HL-60 (cell line): ENCODE results near the gene GRK7.

ENCODE experiments used
- DNase-seq, 2 experiments: peaks; one replicate each; pipeline ENCODE4 v3.0.0-alpha.2; 2010 to 2020; ENCODE audit warnings: low read depth in 1 of 2, low spot score in 1 of 2
- H3K27ac ChIP-seq: fragments of 250-450 bp; sonication (Bioruptor Pico); replicated peaks from 2 replicates; pipeline ENCODE4 v1.5.1; 2020; ENCODE audit warnings: mild to moderate bottlenecking, moderate library complexity
- H3K27me3 ChIP-seq: fragments of 250-450 bp; sonication (Bioruptor Pico); 2 replicates; pipeline ENCODE4 v1.5.1; 2021; ENCODE audit warnings: mild to moderate bottlenecking, moderate library complexity; ENCODE audit not compliant: insufficient read depth, poor library complexity, severe bottlenecking
- H3K4me3 ChIP-seq: replicated peaks from 2 replicates; pipeline ENCODE4 v1.5.1; 2011; ENCODE audit warnings: mild to moderate bottlenecking, control low read depth, low read length; ENCODE audit not compliant: insufficient read depth
- GABPA ChIP-seq: IDR thresholded peaks from 2 replicates; pipeline ENCODE4 v1.6.1; 2012; ENCODE audit warnings: low read depth
- POLR2AphosphoS5 ChIP-seq: IDR thresholded peaks from 2 replicates; pipeline ENCODE4 v1.6.1; 2012; ENCODE audit warnings: low read depth
- SPI1 ChIP-seq: IDR thresholded peaks from 2 replicates; pipeline ENCODE4 v1.6.1; 2012; ENCODE audit warnings: low read depth, mild to moderate bottlenecking, borderline replicate concordance
- TF ChIP-seq, protein P1 (sequence below): IDR thresholded peaks from 2 replicates; pipeline ENCODE4 v1.6.1; 2012; ENCODE audit warnings: low read depth; ENCODE audit not compliant: insufficient replicate concordance
- TF ChIP-seq, protein P2 (sequence below): IDR thresholded peaks from one replicate; pipeline ENCODE4 v1.5.1; 2011; ENCODE audit warnings: low read length, control low read depth, inconsistent platforms; ENCODE audit not compliant: insufficient read depth

Gene GRK7

DNA sequence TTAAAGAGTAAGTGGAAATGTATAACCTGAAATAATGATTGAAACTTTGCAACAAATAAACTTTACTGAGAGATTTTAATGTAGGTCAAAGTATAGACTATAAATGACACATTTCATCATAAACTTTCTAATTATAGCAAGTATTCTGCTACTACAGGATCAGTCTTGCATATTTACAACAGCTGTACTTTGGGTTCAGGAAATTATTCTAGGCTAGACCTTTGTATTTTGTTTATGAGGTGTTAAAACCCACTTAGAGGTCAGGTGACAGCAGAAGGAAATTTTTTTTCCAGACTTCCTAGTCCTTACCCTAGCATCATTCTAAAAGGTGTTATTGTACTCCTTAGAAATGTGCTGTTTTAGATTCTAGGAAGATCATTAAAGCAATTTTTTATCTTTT lies 22.9 kb upstream of the GRK7 start:
- no peak for DNase-seq
- Histone ChIP-seq H3K27me3 (no peaks in the 10 kb centered on the region), H3K4me3 (no peak overlapping the region), H3K27ac (no peak overlapping the region)
- TF ChIP-seq, protein P1, sequence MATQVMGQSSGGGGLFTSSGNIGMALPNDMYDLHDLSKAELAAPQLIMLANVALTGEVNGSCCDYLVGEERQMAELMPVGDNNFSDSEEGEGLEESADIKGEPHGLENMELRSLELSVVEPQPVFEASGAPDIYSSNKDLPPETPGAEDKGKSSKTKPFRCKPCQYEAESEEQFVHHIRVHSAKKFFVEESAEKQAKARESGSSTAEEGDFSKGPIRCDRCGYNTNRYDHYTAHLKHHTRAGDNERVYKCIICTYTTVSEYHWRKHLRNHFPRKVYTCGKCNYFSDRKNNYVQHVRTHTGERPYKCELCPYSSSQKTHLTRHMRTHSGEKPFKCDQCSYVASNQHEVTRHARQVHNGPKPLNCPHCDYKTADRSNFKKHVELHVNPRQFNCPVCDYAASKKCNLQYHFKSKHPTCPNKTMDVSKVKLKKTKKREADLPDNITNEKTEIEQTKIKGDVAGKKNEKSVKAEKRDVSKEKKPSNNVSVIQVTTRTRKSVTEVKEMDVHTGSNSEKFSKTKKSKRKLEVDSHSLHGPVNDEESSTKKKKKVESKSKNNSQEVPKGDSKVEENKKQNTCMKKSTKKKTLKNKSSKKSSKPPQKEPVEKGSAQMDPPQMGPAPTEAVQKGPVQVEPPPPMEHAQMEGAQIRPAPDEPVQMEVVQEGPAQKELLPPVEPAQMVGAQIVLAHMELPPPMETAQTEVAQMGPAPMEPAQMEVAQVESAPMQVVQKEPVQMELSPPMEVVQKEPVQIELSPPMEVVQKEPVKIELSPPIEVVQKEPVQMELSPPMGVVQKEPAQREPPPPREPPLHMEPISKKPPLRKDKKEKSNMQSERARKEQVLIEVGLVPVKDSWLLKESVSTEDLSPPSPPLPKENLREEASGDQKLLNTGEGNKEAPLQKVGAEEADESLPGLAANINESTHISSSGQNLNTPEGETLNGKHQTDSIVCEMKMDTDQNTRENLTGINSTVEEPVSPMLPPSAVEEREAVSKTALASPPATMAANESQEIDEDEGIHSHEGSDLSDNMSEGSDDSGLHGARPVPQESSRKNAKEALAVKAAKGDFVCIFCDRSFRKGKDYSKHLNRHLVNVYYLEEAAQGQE, result no peak
- TF ChIP-seq SPI1, result no peak
- TF ChIP-seq POLR2AphosphoS5, result no peak
- TF ChIP-seq, protein P2, sequence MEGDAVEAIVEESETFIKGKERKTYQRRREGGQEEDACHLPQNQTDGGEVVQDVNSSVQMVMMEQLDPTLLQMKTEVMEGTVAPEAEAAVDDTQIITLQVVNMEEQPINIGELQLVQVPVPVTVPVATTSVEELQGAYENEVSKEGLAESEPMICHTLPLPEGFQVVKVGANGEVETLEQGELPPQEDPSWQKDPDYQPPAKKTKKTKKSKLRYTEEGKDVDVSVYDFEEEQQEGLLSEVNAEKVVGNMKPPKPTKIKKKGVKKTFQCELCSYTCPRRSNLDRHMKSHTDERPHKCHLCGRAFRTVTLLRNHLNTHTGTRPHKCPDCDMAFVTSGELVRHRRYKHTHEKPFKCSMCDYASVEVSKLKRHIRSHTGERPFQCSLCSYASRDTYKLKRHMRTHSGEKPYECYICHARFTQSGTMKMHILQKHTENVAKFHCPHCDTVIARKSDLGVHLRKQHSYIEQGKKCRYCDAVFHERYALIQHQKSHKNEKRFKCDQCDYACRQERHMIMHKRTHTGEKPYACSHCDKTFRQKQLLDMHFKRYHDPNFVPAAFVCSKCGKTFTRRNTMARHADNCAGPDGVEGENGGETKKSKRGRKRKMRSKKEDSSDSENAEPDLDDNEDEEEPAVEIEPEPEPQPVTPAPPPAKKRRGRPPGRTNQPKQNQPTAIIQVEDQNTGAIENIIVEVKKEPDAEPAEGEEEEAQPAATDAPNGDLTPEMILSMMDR, result no peak
- TF ChIP-seq GABPA, result no peak

DNA sequence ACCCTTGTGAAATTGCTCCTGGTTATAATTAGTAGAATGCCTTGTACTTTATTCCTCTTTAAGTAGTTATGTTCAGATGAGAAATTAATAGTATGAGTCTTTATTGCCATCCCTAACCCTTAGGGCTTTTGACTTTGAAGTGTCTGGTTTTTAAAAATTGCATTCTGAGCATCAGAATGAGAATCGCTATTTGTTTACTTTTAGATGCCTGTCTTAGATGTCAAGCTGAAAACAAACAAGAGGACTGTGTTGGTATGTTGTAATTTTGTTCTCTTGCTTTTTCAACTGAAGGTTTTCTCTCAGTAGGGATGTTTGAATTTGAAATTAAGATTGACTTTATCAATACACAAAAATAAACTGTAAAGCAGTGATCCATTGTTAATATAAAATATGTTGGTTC lies 19.9 kb upstream of the GRK7 start:
- H3K4me3 ChIP-seq, result no peak overlapping the region
- no peak for TF ChIP-seq SPI1
- no peak overlapping the region for H3K27ac ChIP-seq
- DNase-seq, result no peak
- no peaks in the 10 kb centered on the region for H3K27me3 ChIP-seq

DNA sequence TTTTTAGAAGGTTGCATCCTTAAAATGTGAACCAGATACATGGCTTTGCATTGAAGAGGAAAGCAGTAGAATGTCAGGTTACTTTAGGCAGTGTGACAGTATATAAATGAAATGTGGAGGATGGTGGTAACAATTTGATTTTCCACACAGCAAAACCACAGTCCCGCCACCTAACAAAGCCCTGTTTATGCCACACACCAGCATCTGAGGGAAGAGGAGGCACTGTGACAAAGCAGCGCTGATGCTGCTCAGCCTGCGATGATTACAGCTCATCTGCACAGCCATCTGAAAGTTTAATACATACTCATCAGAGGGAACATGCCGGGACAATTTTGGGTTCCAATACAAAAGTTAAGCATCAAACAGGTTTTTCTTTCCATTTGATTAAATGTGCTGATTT lies 16.2 kb upstream of the GRK7 start:
- Histone ChIP-seq H3K27me3 (no peaks in the 10 kb centered on the region), H3K27ac (no peak overlapping the region), H3K4me3 (no peak overlapping the region)
- TF ChIP-seq, protein P2, result no peak
- no peak for TF ChIP-seq GABPA
- TF ChIP-seq, protein P1, result no peak
- TF ChIP-seq SPI1, result no peak
- TF ChIP-seq POLR2AphosphoS5, result no peak
- no peak for DNase-seq

DNA sequence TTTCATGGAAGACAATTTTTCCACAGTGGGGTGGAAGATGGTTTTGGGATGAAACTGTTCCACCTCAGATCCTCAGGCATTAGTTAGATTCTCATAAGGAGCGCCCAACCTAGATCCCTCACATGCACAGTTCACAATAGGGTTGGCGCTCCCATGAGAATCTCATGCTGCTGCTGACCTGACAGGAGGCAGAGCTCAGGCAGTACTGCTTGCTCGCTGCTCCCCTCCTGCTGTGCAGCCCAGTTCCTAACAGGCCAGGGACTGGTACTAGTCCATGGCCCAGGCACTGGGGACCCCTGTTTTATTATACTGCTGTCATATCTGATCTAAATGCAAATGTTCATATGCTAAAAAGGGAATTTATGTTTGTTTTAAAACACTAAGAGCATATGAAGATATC lies 9.8 kb upstream of the GRK7 start:
- H3K27me3 ChIP-seq, result no peaks in the 10 kb centered on the region
- no peak overlapping the region for H3K27ac ChIP-seq
- DNase-seq, result no peak
- H3K4me3 ChIP-seq, result no peak overlapping the region
- TF ChIP-seq, protein P2, result no peak
- TF ChIP-seq SPI1, result no peak
